Thymus (tissue), 11 donors: ENCODE data around the gene NAPB. TPM values are rescaled to one million over a fixed set of nuclear protein-coding genes. Genes with fewer than 3 reads are reported as not detected.

ENCODE experiments used
- DNase-seq, 9 donors: peaks; one replicate each; pipeline ENCODE4 v3.0.0-alpha.2; 2013; ENCODE audit warnings: low spot score in 9 of 9, low read depth in 6 of 9, missing footprints in 1 of 9
- H3K27ac ChIP-seq, 2 donors: one replicate each; pipeline ENCODE4 v1.5.1; 2013; ENCODE audit warnings: control low read depth in 1 of 2, low read depth in 1 of 2, low read length in 1 of 2, mild to moderate bottlenecking in 1 of 2, moderate library complexity in 1 of 2
- H3K27me3 ChIP-seq, 2 donors: one replicate each; pipeline ENCODE4 v1.5.1; 2013; ENCODE audit warnings: low read length in 1 of 2; ENCODE audit not compliant: control insufficient read depth in 2 of 2, insufficient read depth in 1 of 2
- H3K36me3 ChIP-seq, 2 donors: one replicate each; pipeline ENCODE4 v1.5.1; 2013; ENCODE audit warnings: low read length in 1 of 2, mild to moderate bottlenecking in 1 of 2, moderate library complexity in 1 of 2; ENCODE audit not compliant: control insufficient read depth in 2 of 2, insufficient read depth in 2 of 2
- H3K4me1 ChIP-seq, 2 donors: one replicate each; pipeline ENCODE4 v1.5.1; 2013; ENCODE audit warnings: low read length in 2 of 2; ENCODE audit not compliant: control insufficient read depth in 2 of 2, insufficient read depth in 2 of 2
- H3K4me3 ChIP-seq, 2 donors: one replicate each; pipeline ENCODE4 v1.5.1; 2013; ENCODE audit warnings: low read length in 2 of 2, control low read depth in 1 of 2, mild to moderate bottlenecking in 1 of 2
- H3K9me3 ChIP-seq, 2 donors: one replicate each; pipeline ENCODE4 v1.5.1; 2013; ENCODE audit warnings: low read length in 1 of 2, mild to moderate bottlenecking in 1 of 2; ENCODE audit not compliant: control insufficient read depth in 2 of 2, insufficient read depth in 1 of 2
- WGBS: extraction: QIAGEN DNeasy Blood & Tissue Kit; methylation state at CpG from one replicate; pipeline ENCODE4 v1.1.7; 2013; 5-methylcytosine and 5-hydroxymethylcytosine counted together
- polyA plus RNA-seq: library from polyadenylated mRNA; stranded (reverse); fragments of 200-250 nt; gene quantifications from one replicate; pipeline ENCODE4 v1.2.3, GENCODE V29; 2013
- total RNA-seq: library from RNA; stranded (reverse); fragments of 120-200 nt; gene quantifications from one replicate; pipeline ENCODE4 v1.2.4, GENCODE V29; 2013
- donor health status: healthy.

The NAPB gene
- total and polyA plus RNA-seq, 2 donors = 7.6 to 8.8 TPM

DNA sequence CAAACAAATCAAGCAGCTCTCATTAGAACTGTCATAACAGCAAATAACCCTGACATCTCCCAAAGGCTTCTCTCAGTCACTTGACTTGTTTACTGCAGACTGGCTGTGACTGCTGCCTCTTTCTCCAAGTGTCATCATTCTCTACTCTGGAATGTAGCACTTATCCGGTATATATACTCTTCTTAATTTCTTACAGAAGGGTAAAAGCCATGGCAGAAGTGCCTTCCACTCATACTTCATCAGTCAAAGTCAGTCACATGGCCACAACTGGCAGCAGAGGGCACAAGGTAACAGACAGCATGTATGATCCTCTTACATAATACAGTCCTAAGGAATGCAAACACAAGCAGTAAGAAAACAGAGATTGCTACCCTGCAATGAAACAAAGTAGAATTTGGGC, 9.3 kb downstream of the NAPB start:
- WGBS = 98% methylated on average over 1 of the region's 1 CpG
- H3K36me3 ChIP-seq = no peaks in the 10 kb centered on the region
- no peak overlapping the region for H3K27ac ChIP-seq
- H3K4me1 ChIP-seq = no peaks in the 10 kb centered on the region
- H3K4me3 ChIP-seq = no peak overlapping the region
- no peaks in the 10 kb centered on the region for H3K27me3 ChIP-seq
- no peaks in the 10 kb centered on the region for H3K9me3 ChIP-seq
- DNase-seq = no peak

- no peaks in the 10 kb centered on the region for H3K36me3 ChIP-seq
- no peaks in the 10 kb centered on the region for H3K9me3 ChIP-seq
- WGBS = 96% methylated on average over 3 of the region's 3 CpGs
- no peak for DNase-seq
- H3K27ac ChIP-seq = peak overlapping the region in 1 of 2 donors; percentile 26
- H3K4me1 ChIP-seq = no peaks in the 10 kb centered on the region
- no peaks in the 10 kb centered on the region for H3K27me3 ChIP-seq
- H3K4me3 ChIP-seq = no peak overlapping the region
Observed at GRCh38 chr20:23410916-23411695, 10.2 kb downstream of the NAPB start.

GRCh38 chr20:23409800-23410199, 11.5 kb downstream of the NAPB start:
- no peaks in the 10 kb centered on the region for H3K4me1 ChIP-seq
- no peaks in the 10 kb centered on the region for H3K27me3 ChIP-seq
- no peaks in the 10 kb centered on the region for H3K9me3 ChIP-seq
- H3K27ac ChIP-seq = no peak overlapping the region
- 91% methylated on average over 3 of the region's 3 CpGs for WGBS
- H3K36me3 ChIP-seq = no peaks in the 10 kb centered on the region
- no peak overlapping the region for H3K4me3 ChIP-seq
- no peak for DNase-seq

DNA sequence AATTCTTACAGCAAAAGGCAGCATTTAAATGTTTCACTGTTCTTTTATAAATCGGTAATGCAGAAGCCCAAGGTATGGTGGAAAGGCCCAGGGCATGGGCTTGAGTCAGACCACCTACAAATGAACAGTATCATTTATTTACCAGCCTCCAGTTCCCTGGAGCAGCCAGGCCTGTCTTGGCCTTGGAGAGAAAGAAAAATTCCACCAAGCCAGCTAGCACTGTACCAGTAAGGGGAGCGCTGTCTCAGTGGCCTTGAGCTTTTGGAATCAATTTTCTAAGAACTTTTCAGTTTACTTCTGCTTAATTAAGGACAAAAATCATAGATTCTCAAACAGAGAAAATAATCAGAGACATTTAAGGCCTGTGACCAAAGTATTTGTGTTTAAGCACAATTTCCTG, 12.3 kb downstream of the NAPB start:
- DNase-seq = no peak
- Histone ChIP-seq H3K27me3 (no peaks in the 10 kb centered on the region), H3K27ac (no peak overlapping the region), H3K9me3 (no peaks in the 10 kb centered on the region), H3K36me3 (no peaks in the 10 kb centered on the region), H3K4me3 (no peak overlapping the region), H3K4me1 (no peaks in the 10 kb centered on the region)
- WGBS = 98% methylated on average over 2 of the region's 2 CpGs

- Histone ChIP-seq H3K27ac (peak overlapping the region in 1 of 2 donors; percentile 14), H3K9me3 (no peaks in the 10 kb centered on the region), H3K4me1 (no peaks in the 10 kb centered on the region), H3K36me3 (no peaks in the 10 kb centered on the region), H3K4me3 (no peak overlapping the region), H3K27me3 (no peaks in the 10 kb centered on the region)
- WGBS = 95% methylated on average over 2 of the region's 2 CpGs
- no peak for DNase-seq
Observed at GRCh38 chr20:23407781-23408464, 13.4 kb downstream of the NAPB start.

- Histone ChIP-seq H3K4me1 (no peaks in the 10 kb centered on the region), H3K4me3 (no peak overlapping the region), H3K36me3 (no peaks in the 10 kb centered on the region), H3K27me3 (no peaks in the 10 kb centered on the region), H3K9me3 (no peaks in the 10 kb centered on the region), H3K27ac (no peak overlapping the region)
- DNase-seq = no peak
- 95% methylated on average over 1 of the region's 1 CpG for WGBS
Observed at GRCh38 chr20:23406880-23407279, 14.4 kb downstream of the NAPB start.

DNA sequence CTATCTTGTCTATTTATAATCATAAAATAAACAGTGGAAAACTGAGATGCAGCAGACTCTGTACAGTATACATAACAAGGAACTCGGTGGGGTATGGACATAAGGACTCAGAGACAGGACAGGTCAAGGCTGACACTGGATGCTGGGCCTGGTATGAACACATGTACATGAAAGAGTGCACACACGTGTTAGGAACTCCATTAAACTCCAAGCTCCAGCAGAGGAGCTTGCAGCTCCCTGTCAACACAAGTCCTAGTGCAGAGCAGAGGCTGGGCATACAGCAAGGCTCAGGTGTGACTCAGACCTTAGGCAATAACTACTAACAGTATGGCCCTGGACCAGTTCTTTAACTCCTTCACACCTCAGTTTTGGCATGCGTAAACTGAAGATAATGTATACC, 17.1 kb downstream of the NAPB start:
- no peak overlapping the region for H3K27ac ChIP-seq
- no peaks in the 10 kb centered on the region for H3K27me3 ChIP-seq
- 92% methylated on average over 3 of the region's 3 CpGs for WGBS
- H3K36me3 ChIP-seq = peaks cover 0 to 3% of the 10 kb centered on the region in 2 donors
- H3K4me1 ChIP-seq = no peaks in the 10 kb centered on the region
- DNase-seq = no peak
- H3K9me3 ChIP-seq = no peaks in the 10 kb centered on the region
- H3K4me3 ChIP-seq = no peak overlapping the region

DNA sequence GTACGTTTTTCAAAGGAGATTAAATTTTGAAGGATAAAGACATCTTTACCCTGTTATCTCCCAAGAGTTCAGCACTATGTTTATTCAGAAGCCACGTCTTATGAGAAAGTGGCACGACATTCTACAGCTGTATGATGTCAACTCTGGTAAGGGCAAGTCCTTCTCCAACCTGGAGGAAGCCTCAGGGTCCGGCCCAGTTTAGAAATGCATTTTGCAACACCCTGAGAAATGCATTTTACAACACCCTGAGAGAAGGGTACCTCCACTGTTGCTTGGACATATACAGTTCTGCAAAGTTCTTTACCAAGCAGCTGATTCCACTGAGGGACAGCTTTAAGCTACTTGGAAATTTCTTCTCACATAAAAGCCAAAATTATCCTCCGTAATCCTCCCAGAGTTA, 17.5 kb downstream of the NAPB start:
- no peaks in the 10 kb centered on the region for H3K4me1 ChIP-seq
- H3K9me3 ChIP-seq = no peaks in the 10 kb centered on the region
- peaks cover 0 to 3% of the 10 kb centered on the region in 2 donors for H3K36me3 ChIP-seq
- H3K27me3 ChIP-seq = no peaks in the 10 kb centered on the region
- WGBS = 96% methylated on average over 5 of the region's 5 CpGs
- no peak overlapping the region for H3K4me3 ChIP-seq
- no peak overlapping the region for H3K27ac ChIP-seq
- no peak for DNase-seq

DNA sequence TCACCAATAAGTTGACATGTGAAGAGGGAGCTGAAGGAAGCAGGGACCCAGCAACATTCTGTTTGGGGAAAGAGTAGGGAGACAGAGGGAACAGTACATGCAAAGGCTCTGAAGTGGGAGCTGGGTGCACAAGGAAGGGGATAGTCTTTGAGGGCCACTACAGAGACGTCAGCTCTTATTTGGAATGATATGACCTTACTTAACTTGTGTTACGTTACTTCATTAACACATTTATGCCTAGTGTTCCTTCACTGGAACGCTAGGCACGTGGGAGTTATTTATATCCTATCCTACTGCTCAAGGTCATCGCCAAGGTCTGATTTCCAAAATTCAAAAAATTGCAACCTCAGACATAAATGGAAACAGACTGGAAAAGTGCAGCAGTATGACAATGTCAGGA, 20.2 kb downstream of the NAPB start:
- no peak for DNase-seq
- no peaks in the 10 kb centered on the region for H3K4me1 ChIP-seq
- no peak overlapping the region for H3K4me3 ChIP-seq
- WGBS = 98% methylated on average over 5 of the region's 5 CpGs
- H3K9me3 ChIP-seq = no peaks in the 10 kb centered on the region
- H3K36me3 ChIP-seq = peaks cover 0 to 6% of the 10 kb centered on the region in 2 donors
- no peak overlapping the region for H3K27ac ChIP-seq
- no peaks in the 10 kb centered on the region for H3K27me3 ChIP-seq
